ENCODE results near the gene ANKH. TPM values are rescaled to one million over a fixed set of nuclear protein-coding genes. Genes with fewer than 3 reads are reported as not detected.

Gene ANKH
- total RNA-seq, 1 experiment from 2014 or later, result 65.2 TPM

DNA sequence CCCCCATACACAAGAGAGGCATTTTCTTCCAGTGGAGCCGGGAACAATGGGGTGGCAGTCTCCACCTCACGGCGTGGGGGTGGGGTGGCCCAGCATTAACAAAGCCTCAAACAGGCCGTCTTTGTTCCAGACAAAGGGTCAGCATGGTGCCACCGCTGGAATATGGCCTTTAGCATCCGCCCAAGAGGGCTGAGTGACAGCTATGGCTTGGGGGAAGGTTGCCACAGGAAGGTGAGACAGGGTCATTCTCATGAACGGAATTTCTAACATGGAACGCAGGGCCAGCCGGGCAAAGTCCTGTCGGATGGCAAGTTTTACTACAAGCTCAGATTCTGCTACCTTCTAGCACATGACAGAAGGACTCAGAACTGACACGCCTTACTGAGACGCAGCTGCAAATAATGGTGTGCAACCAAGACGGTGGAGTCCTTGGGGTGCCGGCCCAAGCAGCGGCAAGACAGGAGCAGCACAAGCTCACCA is 143.1 kb downstream of the ANKH start:
- DNase-seq (ENCODE audit: low read depth, low spot score), result no peak
- POLR2A ChIA-PET, result no interaction called here
- Histone ChIP-seq H4K20me1 (ENCODE audit: insufficient read depth) (no peaks in the 10 kb centered on the region), H3K79me2 (ENCODE audit: insufficient read depth, low read length) (no peaks in the 10 kb centered on the region), H3K36me3 (ENCODE audit: control insufficient read depth in 1 of 2, insufficient read depth in 2 of 2, low read length in 2 of 2) (no peaks in the 10 kb centered on the region), H3K9me3 (ENCODE audit: control insufficient read depth in 1 of 2, insufficient read depth in 1 of 2, low read depth in 1 of 2, low read length in 2 of 2) (no peaks in the 10 kb centered on the region), H2AFZ (ENCODE audit: low read depth, low read length, poor library complexity, severe bottlenecking) (no peak overlapping the region), H3K4me2 (ENCODE audit: low read length) (no peak overlapping the region), H3K27me3 (ENCODE audit: insufficient read depth, low read length) (no peaks in the 10 kb centered on the region), H3K27ac (ENCODE audit: low read depth, low read length) (no peak overlapping the region), H3K9me2 (ENCODE audit: insufficient read depth) (no peaks in the 10 kb centered on the region), H3K4me1 (ENCODE audit: control insufficient read depth in 1 of 2, insufficient read depth in 2 of 2, low read length in 2 of 2) (peaks cover 0 to 9% of the 10 kb centered on the region in 2 experiments; a peak in 1 of 4 replicates), H3K9ac (ENCODE audit: low read length) (no peak overlapping the region), H3K4me3 (replicated peaks in 1 of 2; ENCODE audit: low read depth in 1 of 2, low read length in 2 of 2) (no peak overlapping the region)
- intact Hi-C loops (cut with micrococcal nuclease), result loop anchor here (5.0 kb wide), 1 partner anchor 219 kb away; no protein-coding TSS in a partner anchor
- no TSS peak for BruUV-seq (replicated peaks)
- RAD21 ChIA-PET (ENCODE audit: low non-redundant PET in 1 of 2, low total read pairs in 2 of 2, uncharacterized antibody in 2 of 2, unreplicated experiment in 2 of 2), result interaction anchor here (0.6 to 1.2 kb wide), 2 partner anchors 10 to 275 kb away, joined by 3 read pairs; no protein-coding TSS in a partner anchor
- TF ChIP-seq CEBPB (IDR thresholded peaks at IDR 0.05; ENCODE audit: low read depth) (no peak), ZBTB33 (IDR thresholded peaks at IDR 0.05; ENCODE audit: extremely low read depth, insufficient replicate concordance, low read length) (no peak), SP1 (IDR thresholded peaks at IDR 0.05; ENCODE audit: low read depth) (no peak), ZNF274 (IDR thresholded peaks at IDR 0.05; ENCODE audit: low read depth, low read length) (no peak)
- TF ChIP-seq, protein P1, sequence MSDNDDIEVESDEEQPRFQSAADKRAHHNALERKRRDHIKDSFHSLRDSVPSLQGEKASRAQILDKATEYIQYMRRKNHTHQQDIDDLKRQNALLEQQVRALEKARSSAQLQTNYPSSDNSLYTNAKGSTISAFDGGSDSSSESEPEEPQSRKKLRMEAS (IDR thresholded peaks at IDR 0.05), result no peak
- CTCF ChIA-PET, result interaction anchor here (1.7 to 4.7 kb wide), 2 partner anchors 275 to 277 kb away, joined by 6 to 39 read pairs; no protein-coding TSS in a partner anchor
- ATAC-seq, result no peak

DNA sequence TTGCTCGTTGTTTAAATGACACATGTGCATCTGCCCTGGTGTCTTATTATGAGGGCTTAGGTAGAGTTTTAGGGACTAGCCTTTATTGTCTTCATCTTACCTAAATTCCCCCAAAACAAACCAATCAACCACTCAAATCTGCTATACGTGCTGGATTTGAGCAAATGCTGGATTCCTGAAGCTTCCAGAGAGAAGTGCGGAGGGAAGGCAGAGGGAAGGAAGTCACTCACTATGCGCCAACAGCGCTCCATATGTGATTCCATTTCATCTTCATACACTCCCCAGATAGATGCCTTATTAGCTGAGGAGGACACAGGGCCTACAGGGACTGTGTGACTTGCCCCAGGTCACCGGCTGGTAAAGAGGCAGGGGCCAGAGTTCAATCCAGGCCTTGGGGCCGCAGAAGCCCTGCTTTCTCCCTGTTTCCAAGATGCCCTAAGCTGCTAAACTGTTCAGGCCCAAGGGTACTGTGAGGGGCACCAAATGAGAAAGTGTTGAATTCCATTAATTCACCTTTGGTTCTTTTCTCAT is 143.6 kb downstream of the ANKH start:
- TF ChIP-seq CBX3 (IDR thresholded peaks at IDR 0.05; ENCODE audit: low read depth), result no peak
- TF ChIP-seq SIN3A (IDR thresholded peaks at IDR 0.05; ENCODE audit: low read depth), result no peak
- no peak for TF ChIP-seq CEBPB (IDR thresholded peaks at IDR 0.05; ENCODE audit: low read depth)
- H2AFZ ChIP-seq (ENCODE audit: low read depth, low read length, poor library complexity, severe bottlenecking), result no peak overlapping the region
- no peaks in the 10 kb centered on the region for H4K20me1 ChIP-seq (ENCODE audit: insufficient read depth)
- no peaks in the 10 kb centered on the region for H3K9me3 ChIP-seq (ENCODE audit: control insufficient read depth in 1 of 2, insufficient read depth in 1 of 2, low read depth in 1 of 2, low read length in 2 of 2)
- peaks cover 0 to 10% of the 10 kb centered on the region in 2 experiments; a peak in 1 of 4 replicates for H3K4me1 ChIP-seq (ENCODE audit: control insufficient read depth in 1 of 2, insufficient read depth in 2 of 2, low read length in 2 of 2)
- ATAC-seq (no peak), DNase-seq (ENCODE audit: low read depth, low spot score) (no peak)
- no peak overlapping the region for H3K27ac ChIP-seq (ENCODE audit: low read depth, low read length)
- ChIA-PET RAD21 (ENCODE audit: low non-redundant PET in 1 of 2, low total read pairs in 2 of 2, uncharacterized antibody in 2 of 2, unreplicated experiment in 2 of 2) (interaction anchor here (0.6 to 1.2 kb wide), 2 partner anchors 10 to 276 kb away, joined by 3 read pairs; no protein-coding TSS in a partner anchor), CTCF (interaction anchor here (1.2 to 4.7 kb wide), 4 partner anchors 275 to 287 kb away, joined by 5 to 39 read pairs (median 6); no protein-coding TSS in a partner anchor), POLR2A (no interaction called here)
- intact Hi-C loops (cut with micrococcal nuclease), result loop anchor here (1.0 to 5.0 kb wide), 5 partner anchors 143 to 286 kb away; partner anchors contain the start of gene ANKH
- no peaks in the 10 kb centered on the region for H3K36me3 ChIP-seq (ENCODE audit: control insufficient read depth in 1 of 2, insufficient read depth in 2 of 2, low read length in 2 of 2)
- no peak overlapping the region for H3K9ac ChIP-seq (ENCODE audit: low read length)
- no peaks in the 10 kb centered on the region for H3K27me3 ChIP-seq (ENCODE audit: insufficient read depth, low read length)
- no peaks in the 10 kb centered on the region for H3K79me2 ChIP-seq (ENCODE audit: insufficient read depth, low read length)
- H3K9me2 ChIP-seq (ENCODE audit: insufficient read depth), result no peaks in the 10 kb centered on the region
- no peak overlapping the region for H3K4me2 ChIP-seq (ENCODE audit: low read length)
- no peak overlapping the region for H3K4me3 ChIP-seq (replicated peaks in 1 of 2; ENCODE audit: low read depth in 1 of 2, low read length in 2 of 2)
- no TSS peak for BruUV-seq (replicated peaks)
